NK-92 (cell line): ENCODE results near the gene ATP6V0D1.
"Not testable (repeated sequence)": the region's sequence is repeated elsewhere in the genome, so short reads cannot be mapped to it uniquely, and the experiment has no call there.

Experiments used
- DNase-seq: peaks from one replicate; lab custom pipeline; 2025; ENCODE audit not compliant: unreplicated experiment; lab: John Stamatoyannopoulos, UW

Gene ATP6V0D1

DNA sequence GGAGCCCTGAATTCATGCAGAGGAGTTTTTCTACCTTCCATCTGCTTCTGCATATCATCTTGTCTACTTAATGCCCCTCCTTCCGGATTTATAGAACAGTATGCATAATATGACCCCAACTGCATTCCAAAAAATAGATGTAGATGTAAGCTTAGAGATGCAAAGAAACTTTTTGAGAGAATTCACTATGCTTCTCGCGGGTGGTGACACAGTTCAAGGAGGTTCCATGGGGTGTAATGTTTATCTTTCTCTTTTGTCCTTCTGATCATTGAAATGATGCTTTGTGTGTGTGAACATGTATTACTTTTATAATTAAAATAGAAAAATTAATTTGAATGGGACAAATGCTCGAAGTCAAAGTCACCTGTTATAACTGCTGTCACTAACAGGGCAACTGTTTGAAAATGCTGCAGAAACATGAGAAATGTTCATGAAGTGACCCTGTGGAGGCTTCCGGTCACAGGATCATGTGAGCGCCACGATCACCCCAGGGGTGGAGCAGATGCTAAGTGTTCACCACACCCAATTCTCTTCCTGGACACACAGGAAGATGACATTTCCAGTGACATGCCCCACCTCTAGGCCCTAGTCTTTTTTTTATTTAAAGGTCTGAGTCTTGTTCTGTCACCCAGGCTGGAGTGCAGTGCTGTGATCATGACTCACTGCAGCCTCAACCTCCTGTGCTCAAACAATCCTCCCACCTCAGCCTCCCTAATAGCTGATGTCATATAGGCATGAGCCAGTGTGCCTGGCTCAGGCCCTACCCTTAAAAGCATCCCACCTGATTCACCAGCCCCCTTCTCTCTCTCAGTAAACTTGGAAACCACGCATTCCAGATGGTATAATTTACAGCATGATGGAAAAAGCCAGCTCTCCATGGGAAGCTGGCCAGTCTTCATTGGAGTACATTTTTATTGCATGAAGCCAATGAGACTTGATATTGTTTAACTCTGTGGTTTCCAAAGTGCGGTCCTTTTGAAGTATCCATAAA, 23.4 kb upstream of the ATP6V0D1 start:
- DNase-seq = no peak

- DNase-seq = no peak
Measured at GRCh38 chr16:67499106-67499505, 18.1 kb upstream of the ATP6V0D1 start.

- DNase-seq = no peak
Measured at GRCh38 chr16:67490335-67491096, 9.6 kb upstream of the ATP6V0D1 start.

GRCh38 chr16:67489401-67490083, 8.6 kb upstream of the ATP6V0D1 start:
- no peak for DNase-seq

DNA sequence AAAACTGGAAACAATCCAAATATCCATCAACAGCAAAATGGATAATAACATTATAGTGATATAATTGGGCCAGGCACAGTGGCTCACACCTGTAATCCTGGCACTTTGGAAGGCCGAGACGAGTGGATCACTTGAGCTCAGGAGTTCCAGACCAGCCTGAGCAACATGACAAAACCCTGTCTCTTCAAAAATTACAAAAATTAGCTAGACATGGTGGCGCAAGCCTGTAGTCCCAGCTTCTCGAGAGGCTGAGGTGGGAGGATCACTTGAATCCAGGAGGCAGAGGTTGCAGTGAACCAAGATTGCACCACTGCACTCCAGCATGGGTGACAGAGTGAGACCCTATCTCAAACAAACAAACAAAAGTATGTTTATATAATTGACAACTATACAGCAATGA, 6.6 kb upstream of the ATP6V0D1 start:
- DNase-seq = not testable (repeated sequence)

GRCh38 chr16:67486805-67487204, 5.8 kb upstream of the ATP6V0D1 start:
- DNase-seq = no peak

DNA sequence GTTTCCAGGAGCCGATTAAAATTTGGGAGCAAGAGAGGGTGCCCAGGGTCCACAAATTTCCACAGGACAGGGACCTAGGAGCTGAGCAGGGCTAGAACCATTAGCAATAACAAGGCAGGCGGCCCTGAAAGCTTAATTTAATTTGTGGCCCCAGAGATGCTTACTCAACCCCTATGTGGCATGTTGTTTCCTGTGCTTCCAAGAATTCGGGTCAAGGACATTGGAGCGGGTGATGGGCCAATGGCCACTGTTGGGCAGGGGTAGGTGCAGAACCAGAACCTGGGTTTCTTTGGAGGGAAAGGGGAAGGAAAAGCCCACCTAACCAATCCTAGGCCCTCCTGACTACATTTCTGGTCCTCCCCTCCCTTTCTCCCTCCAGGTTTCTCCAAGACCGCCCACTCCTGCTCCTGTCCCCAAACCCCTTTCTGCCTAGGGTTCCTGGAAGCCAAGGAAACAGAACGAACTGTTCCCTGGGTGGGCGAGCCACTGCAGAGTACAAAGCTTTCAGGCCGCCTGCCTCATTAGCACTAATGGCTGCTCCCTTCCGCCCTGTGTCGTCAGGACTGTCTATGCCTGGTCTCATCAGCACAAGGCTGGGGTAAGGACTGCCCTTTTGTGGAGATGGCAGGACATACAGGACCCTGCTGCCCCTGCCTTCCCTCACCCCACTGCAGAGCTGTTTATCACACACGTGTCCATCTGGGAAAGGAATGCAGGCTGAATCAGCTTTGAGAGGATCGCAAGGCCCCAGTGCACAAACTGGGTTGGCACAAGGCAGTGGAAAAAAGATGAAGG, 3.0 kb upstream of the ATP6V0D1 start:
- no peak for DNase-seq

DNA sequence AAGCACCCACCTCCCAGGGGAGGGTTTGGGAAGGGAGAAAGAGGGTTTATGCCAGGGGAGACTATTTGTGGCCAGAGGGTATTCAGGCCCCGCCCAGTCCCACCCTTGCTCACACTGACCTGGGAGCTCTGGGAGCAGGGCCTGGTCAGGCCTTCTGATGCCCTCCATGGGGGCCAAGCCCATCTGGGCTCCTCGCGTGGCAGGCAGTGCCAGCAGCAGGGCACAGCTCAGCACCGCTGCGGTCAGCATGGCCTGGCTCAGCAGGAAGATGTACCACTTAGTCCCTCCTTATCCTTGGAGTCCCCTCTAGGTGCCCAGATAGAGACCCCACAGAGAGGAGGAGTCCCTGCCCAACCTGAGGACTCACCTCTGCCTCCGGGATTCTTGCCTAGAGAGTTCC, 2.2 kb upstream of the ATP6V0D1 start, which contains the start of gene AGRP:
Gene AGRP, minus strand, starts transcription at position 398 of the 400 bp plus-strand sequence. Its CDS starts 149 bp downstream, at position 249.
- no peak for DNase-seq

DNA sequence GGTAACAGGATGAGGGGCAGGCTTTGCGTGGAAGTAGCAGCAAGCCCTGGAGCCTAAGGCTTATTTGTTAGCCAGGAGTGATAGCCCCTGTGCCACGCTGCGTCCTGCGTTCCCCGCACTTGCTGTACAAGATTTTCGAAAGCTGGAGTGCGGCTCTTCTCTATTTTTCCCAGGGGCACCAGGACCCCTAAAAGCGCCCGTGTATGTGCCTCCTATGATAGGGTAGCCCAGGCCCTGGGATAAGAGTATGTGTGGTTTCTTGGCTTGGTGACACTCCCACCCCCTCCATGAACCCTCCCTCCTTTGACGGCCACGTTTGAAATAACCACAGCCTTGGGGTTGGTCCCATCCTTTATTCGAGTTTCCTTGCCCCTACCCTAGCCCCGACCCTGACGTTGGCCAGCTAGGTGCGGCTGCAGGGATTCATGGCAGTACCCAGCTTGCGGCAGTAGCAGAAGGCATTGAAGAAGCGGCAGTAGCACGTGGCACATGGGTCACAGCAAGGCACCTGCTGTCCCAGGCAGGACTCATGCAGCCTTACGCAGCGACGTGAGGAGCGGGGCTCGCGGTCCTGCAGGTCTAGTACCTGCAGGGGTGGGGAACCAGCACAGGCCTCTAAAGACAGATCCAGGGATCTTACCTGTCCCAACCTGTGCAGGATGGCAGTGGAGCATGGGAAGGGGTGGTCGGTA, 1.4 kb upstream of the ATP6V0D1 start:
- DNase-seq = no peak

GRCh38 chr16:67481561-67482232, 740 bp upstream of the ATP6V0D1 start:
- DNase-seq = no peak

DNA sequence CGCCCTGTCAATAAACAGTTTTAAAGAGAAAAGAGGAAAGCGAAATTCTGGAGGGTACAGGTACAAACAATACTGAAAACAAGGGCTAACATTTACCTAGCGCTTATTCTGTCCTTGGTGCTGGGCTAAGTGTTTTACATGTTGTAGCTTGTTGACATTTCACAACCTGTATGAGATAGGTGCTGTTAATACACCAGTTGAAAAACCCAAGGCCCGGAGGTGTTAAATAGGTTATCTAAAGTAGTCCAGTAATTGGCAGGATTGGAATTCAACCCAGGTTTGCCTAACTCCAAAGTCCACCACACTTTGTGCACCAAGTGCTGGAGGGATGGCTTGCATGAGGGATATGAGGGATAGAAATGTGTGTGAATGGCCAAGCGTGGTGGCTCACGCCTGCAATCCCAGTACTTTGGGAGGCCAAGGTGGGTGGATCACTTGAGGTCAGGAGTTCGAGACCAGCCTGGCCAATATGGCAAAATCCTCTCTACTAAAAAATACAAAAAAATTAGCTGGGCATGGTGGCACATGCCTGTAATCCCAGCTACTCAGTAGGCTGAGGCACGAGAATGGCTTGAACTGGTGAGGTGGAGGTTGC, 2.9 kb downstream of the ATP6V0D1 start:
- DNase-seq = no peak

DNA sequence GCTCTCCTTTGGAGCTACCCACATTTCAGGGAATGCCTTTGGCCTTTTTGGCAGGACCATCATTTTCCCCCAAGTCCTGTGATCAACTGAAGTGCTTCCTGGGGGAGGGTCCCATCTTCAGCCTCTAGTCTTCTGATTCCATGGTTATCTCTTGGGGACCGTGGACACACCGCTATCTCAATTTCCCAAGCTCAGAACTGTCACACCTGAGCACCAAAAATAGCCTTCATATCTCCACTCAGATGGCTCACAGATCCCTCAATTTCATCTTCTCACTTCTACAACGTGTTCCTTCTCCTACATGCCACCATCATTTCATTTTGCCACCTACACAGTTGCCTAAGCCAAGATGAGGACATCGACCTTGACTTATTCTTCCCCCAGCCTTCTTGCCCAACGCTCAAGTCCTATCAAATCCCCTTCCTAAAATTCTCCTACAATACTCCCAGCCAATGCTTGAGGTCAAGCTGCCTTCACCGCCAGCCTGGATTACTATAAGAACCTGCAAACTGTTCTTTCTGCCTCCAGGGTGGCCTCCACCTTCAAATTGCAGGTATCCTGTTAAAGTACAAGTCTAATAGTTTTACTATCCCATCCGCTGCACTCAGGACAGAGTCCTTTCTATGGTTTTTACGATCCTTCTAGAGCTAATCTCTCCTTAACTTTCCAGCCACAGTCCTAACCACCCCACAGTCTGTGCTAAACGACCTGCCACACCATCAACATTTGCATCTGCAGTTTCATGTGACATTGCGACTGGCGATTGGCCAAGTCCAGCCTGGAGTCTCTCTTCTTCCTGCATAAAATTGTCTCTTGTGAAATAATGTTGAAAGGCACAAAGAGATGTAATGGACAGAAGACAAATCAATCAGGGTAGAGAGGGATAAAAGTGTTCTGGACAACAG, 6.2 kb downstream of the ATP6V0D1 start:
- DNase-seq = no peak

DNA sequence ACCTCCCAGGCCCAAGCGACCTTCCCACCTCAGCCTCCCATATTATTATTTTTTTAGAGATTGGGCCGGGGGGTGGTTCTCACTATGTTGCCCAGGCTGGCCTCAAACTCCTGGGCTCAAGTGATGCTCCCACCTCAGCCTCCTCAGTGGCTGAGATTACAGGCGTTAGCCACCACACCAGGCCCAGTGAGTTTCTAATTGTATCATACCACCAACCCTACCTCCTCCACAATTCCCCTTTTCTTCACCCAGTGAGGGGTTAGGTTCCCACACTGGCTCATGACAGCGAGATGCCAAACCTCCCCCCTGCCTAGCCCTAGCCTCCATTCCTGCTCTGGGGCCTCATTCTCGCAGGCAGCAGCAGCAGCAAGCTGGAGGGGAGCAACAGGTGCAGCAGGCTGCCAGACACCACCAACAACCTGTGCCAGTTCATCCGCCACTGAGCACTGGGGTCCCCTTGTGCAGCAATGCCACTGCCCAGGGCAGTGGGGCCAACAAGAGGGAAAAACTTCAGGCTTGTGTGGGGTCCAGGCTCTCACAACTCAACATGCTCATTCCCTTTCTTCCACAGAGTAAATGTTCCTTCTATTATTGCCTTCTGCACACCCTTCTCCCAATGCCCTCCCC, 9.1 kb downstream of the ATP6V0D1 start:
- no peak for DNase-seq

DNA sequence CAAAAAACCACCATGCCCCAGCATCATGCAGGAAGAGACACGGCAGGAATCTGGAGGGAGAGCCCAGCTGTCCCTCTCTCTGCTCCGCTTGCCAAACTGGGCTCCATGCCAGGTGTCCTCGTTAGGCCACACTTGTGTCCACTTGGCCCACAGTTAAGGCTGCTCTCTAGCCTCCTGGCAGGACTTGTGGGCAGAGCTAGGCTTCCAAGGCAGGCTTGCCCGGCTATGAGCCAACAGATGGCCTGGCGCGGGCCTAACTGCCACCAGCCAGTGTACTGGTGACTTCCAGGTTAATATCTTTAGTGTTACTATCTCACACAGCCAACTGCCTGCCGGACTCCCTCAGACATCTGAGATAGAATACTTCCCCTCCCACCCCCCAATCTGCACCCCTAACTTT, 10.6 kb downstream of the ATP6V0D1 start:
- DNase-seq = no peak

DNA sequence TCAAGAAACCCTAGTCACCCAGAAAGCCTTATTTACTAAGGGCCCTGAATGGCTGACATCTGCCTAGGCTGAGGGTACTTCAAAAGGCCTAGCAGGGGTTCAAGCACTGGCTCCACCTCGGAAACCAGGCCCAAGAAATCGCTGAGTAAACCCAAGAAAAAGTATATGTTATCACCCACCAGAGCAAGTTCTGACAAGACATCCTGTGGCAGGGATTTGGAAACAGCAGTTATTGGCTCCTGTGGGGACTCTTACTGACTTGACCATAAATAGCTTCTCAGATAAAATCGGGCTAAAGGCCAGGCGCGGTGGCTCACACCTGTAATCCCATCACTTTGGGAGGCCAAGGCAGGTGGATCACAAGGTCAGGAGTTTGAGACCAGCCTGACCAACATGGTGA, 12.2 kb downstream of the ATP6V0D1 start:
- no peak for DNase-seq

DNA sequence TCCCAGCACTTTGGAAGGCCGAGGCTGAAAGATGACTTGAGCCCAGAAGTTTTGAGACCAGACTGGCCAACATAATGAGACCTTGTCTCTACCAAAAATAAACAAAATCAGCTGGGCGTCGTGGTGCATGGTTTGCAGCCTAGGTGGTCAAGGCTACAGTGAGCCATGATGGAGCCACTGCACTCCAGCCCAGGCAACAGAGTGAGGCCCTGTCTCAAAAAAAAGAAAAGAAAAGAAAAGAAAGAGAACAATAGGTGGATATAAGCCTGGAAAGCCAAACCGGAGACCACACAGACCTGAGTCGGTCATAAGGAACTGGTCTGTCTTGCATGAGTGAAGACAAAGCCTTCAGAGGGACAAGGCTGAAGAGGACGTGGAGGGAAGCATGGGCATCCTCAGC, 14.4 kb downstream of the ATP6V0D1 start:
- no peak for DNase-seq

GRCh38 chr16:67464565-67464964, 16.4 kb downstream of the ATP6V0D1 start:
- DNase-seq = no peak

- DNase-seq = no peak
Measured at GRCh38 chr16:67463691-67464090, 17.3 kb downstream of the ATP6V0D1 start.
